Right renal cortex interstitium (tissue), 3 donors: ENCODE measurements around the gene OR2AJ1. TPM values are rescaled to one million over a fixed set of nuclear protein-coding genes. Genes with fewer than 3 reads are reported as not detected.

Experiments used
- DNase-seq, 3 donors: peaks; one replicate each; pipeline ENCODE4 v3.0.0-alpha.2; 2013; ENCODE audit warnings: low read depth in 3 of 3, low spot score in 2 of 3
- polyA plus RNA-seq, 3 donors: library from polyadenylated mRNA; unstranded; fragments of 120-200 nt; gene quantifications; one replicate each; pipeline ENCODE4 v1.2.1, GENCODE V29; 2013; ENCODE audit not compliant: insufficient read length in 3 of 3

Gene OR2AJ1
- polyA plus RNA-seq = not detected

DNA sequence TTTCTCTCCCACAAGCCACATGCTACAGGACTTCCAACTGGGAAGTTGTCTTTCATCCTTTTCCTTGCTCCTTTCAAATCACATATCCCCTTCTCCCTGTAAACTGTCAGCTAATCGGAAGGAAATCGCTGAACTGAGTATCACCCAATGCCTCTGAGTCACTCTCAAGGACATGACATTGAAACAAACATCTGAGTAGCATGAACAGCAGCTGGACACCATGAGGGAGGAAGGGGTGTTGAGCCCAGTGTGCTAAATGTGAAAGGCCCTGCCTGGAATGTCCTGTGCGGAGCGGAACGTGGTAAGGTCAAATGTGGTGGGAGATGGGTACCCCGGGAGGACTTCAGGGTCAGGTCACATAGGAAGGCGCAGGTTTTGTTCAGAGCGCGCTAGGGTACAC is at the start of gene OR2AJ1:
TSS of gene OR2AJ1 (plus strand) at position 22 of the 400 bp plus-strand sequence. CDS start 8,880 bp downstream, outside the sequence.
- no peak for DNase-seq

- no peak for DNase-seq
Measured at GRCh38 chr1:247883346-247883745, 41.3 kb upstream of the OR2AJ1 start.

GRCh38 chr1:247884797-247885413 is 39.8 kb upstream of the OR2AJ1 start:
- DNase-seq = no peak

- DNase-seq = no peak
Measured at GRCh38 chr1:247895163-247895637, 29.5 kb upstream of the OR2AJ1 start, which contains the start of gene OR2W3. Gene OR2W3, plus strand, starts transcription at chr1:247895587. Its CDS starts 0 bp downstream, at chr1:247895587.

DNA sequence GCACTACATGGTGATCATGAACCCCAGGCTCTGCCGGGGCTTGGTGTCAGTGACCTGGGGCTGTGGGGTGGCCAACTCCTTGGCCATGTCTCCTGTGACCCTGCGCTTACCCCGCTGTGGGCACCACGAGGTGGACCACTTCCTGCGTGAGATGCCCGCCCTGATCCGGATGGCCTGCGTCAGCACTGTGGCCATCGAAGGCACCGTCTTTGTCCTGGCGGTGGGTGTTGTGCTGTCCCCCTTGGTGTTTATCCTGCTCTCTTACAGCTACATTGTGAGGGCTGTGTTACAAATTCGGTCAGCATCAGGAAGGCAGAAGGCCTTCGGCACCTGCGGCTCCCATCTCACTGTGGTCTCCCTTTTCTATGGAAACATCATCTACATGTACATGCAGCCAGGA is 28.7 kb upstream of the OR2AJ1 start:
- no peak for DNase-seq

- no peak for DNase-seq
Measured at GRCh38 chr1:247904122-247904521, 20.6 kb upstream of the OR2AJ1 start.

- DNase-seq = no peak
Measured at GRCh38 chr1:247905181-247905580, 19.5 kb upstream of the OR2AJ1 start.

DNA sequence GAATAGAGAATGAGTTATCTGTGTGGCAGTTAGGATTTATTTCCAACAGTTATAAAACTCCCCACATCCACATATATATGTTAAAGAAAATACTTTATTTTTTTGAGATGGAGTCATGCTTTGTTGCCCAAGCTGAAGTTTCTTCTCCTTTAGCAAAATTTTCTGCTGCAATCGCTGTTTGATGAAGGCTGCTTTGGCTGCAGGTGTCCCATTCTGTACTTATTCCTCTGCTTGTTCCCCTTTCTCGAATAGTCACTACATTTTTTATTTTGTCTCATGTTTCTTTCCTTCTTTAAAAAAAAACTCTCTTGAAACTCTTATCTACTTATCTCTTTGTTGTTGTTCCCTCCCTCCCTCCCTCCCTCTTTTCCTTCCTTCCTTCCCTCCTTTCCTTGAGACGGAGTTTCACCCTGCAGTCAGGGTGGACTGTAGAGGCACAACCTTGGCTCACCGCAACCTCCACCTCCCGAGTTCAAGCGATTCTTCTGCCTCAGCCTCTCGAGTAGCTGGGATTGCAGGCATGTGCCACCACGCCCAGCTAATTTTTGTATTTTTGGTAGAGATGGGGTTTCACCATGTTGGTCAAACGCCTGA is 18.7 kb upstream of the OR2AJ1 start:
- DNase-seq = no peak

DNA sequence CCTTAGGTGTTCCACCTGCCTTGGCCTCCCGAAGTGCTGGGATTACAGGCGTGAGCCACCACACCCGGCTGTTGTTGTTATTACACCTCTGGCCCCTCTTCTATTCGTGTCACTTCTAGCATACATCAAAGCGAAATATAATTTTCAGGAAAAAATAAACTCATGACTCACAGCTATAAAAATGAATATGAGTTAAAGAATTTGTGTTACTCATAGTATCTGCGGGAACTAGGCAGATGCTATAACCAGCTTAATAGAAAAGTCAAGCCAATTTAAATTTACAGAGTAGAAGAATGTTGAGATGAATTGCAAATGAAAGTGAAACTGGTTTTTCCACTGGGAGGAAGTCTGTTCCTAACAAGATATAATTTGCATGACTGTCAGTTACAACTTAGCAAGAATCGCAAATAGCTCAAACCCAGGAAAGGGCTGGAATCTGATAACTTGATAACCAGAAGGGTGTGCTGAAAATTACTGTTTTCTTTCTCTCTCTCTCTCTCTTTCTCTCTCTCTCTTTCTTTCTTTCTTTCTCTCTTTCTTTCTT is 18.1 kb upstream of the OR2AJ1 start:
- no peak for DNase-seq

DNA sequence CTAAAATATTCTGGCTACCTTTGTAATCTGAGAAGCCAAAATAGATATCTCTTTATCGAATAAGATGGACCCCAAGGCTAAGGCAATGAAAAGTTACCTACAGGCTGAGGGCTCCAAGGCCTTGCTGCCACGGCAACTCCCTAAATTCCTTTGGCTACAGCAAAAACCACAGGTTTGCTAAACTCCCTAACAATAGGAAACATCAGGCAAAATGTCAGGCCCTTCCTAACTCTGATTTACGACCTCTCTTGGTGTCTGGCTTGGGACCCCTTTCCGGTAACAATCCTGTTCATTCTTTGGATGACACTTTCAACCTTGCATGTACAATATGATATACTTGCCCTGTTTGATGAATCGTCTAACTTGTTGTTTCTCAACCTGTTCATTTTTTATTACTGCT is 15.9 kb upstream of the OR2AJ1 start:
- no peak for DNase-seq

DNA sequence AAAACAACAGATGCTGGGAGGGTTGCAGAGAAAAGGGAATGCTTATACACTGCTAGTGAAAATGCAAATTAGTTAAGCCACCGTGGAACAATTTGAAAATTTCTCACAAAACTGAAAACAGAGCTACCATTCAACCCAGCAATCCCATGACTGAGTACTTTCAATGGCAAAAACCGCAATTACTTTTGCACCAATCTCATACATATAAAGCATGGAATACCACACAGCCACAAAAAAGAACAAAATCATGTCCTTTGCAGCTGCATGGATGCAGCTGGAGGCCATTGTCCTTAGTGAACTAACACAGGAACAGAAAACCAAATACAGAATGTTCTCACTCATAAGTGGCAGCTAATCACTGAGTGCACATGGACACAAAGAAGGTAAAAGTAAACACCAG is 10.9 kb upstream of the OR2AJ1 start:
- no peak for DNase-seq

DNA sequence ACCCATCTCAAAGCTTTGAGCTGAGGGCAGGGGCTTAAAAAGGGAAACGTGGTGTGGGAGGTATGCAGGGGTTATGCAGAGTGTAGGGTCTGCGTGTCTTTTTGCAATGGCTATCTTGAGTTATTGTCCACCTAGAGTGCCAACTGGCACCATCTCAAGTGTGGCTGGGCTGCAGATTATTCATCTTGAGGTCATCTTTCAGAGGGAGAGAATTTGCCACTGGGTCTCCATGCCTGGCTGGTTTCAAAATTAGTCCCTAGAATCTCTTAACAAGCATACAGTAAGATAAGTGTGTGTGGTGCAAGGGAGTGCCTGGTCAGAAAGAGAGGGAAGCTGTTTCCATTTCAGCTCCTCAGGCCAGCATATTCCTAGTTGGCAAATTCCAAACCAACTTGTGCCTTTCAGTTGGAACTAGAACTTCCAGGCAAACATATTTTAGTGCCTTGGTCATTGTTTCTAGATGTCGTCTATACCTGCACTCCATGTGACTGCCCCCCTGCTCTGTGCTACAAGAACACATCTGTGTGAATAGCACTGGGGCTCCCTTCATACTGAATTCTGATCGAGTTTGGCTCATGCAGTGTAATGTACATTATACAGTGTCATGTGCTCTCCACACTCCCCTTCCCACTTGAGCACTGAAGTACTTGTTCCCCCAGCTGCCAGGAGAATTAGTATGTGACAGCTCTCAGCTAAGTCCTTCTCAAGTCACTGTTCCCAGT is 9.6 kb upstream of the OR2AJ1 start:
- no peak for DNase-seq

DNA sequence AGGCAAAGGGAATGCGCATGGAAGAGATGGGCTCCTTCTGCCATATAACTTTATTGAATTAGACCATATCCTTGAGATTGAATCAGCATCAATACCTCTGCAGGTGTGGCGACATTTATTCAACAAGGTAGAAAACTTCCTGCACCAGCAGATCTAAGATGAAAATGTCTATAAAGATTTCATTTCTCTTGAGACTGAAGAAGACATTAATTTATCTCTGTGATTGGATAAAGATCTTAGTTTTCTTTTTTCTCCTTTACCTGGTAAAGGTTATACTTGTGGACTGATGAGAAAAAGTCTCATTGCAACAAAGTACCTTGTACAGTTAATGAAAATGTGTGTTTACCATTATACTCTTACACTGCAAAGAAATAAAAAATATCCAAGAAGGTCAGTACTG is 4.7 kb upstream of the OR2AJ1 start, which contains the start of gene OR2T8:
TSS of gene OR2T8 (plus strand) at position 301 of the 400 bp plus-strand sequence. CDS start 766 bp downstream, outside the sequence.
- no peak for DNase-seq

GRCh38 chr1:247923941-247924340 is 748 bp upstream of the OR2AJ1 start:
- no peak for DNase-seq

GRCh38 chr1:247933989-247934388 is 9.3 kb downstream of the OR2AJ1 start:
- no peak for DNase-seq

DNA sequence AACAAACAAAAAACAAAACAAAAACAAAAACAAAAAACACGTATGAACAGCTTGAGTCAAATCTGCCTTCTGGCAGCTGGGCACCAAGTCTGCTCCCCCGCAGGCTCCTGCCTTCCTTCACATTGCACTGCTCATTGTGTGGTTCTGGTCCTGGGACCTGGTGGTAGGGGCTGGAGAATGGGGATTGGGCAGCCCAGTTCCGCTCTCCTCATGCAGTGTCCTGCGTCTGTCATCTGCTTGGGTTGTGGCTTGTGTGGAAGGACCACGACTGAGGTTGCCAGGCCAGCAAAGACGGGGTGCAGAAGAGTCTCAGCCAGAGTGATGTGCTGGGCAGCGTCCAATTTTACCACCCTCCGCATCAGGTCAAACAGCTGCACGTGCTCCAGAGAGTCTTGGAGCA is 11.1 kb downstream of the OR2AJ1 start:
- DNase-seq = no peak

DNA sequence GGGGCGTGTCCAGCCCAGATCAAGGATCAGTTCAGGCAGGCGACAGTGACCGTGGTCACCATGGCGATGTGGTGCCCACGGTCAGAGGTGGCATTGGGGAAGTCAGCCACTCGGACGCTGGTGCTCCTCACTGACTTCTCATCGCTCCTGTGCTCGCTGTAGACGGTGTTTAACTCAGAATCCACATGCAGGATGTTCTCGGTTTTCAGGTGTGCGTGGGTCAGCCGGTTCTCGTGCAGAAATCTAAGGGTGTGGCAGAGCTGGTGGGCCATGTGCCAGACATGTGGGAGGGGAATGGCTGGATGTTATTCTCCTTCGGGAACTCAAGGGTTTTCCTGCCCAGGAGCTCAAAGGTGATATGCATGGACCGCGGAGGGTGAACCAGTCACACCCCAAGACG is 11.7 kb downstream of the OR2AJ1 start:
- DNase-seq = no peak

DNA sequence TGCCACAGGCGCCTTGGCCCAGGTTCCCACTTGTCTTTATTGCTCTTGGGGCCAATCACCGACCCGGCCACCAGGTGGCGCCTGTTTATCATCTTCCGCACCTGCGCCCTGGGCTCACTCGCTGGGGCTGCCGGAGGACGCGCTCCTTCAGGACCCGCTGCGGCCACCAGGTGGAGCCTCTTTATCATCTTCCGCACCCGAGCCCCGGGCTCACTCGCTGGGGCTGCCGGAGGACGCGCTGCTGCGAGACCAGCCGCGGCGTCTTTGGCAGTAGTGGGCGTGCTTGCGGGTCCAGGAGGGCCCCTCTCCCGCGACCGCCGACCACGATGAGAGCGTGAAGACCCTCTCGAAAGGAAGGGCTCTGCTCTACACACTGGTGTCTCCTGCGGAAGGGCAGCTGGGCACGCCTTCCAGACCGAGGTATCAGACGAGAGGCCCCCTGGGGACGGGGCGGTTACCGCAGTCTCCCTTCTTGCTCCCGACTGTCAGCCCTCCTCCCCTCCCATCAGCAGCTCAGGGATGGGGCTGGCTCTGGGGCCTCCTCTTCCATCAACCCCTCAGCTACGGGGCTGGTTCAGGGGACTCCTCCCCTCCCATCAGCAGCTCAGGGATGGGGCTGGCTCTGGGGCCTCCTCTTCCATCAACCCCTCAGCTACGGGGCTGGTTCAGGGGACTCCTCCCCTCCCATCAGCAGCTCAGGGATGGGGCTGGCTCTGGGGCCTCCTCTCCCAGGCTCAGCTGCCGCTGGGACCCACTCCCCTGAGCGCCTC is 12.5 kb downstream of the OR2AJ1 start:
- DNase-seq = peak; percentile 3 to 23 (median 9)

- no peak for DNase-seq
Measured at GRCh38 chr1:247942624-247943023, 17.9 kb downstream of the OR2AJ1 start.

- DNase-seq = no peak
Measured at GRCh38 chr1:247948558-247948957, 23.9 kb downstream of the OR2AJ1 start, which contains the start of gene OR2L8. Gene OR2L8, plus strand, starts transcription at chr1:247948858. Its CDS starts 0 bp downstream, at chr1:247948858.
